Esophagus (tissue), 2 donors: Measurements from ENCODE around the gene EPHB4. TPM values are rescaled to one million over a fixed set of nuclear protein-coding genes. Genes with fewer than 3 reads are reported as not detected.

Source experiments
- H3K27ac ChIP-seq, 2 donors: one replicate each; pipeline ENCODE4 v1.5.1; 2013; ENCODE audit warnings: low read depth in 2 of 2, mild to moderate bottlenecking in 2 of 2, inconsistent platforms in 1 of 2, low read length in 1 of 2, moderate library complexity in 1 of 2
- H3K27me3 ChIP-seq, 2 donors: one replicate each; pipeline ENCODE4 v1.6.1; 2013; ENCODE audit warnings: low read length in 2 of 2, control low read depth in 1 of 2, mild to moderate bottlenecking in 1 of 2; ENCODE audit not compliant: insufficient read depth in 2 of 2, control insufficient read depth in 1 of 2
- H3K36me3 ChIP-seq, 2 donors: one replicate each; pipeline ENCODE4 v1.6.1; 2013; ENCODE audit warnings: low read length in 1 of 2; ENCODE audit not compliant: control insufficient read depth in 2 of 2, insufficient read depth in 2 of 2
- H3K4me1 ChIP-seq, 2 donors: one replicate each; pipeline ENCODE4 v1.6.1; 2013; ENCODE audit warnings: low read length in 1 of 2; ENCODE audit not compliant: control insufficient read depth in 2 of 2, insufficient read depth in 2 of 2
- H3K4me3 ChIP-seq, 2 donors: one replicate each; pipeline ENCODE4 v1.5.1; 2013; ENCODE audit warnings: low read length in 2 of 2, mild to moderate bottlenecking in 2 of 2, low read depth in 1 of 2, moderate library complexity in 1 of 2
- H3K9me3 ChIP-seq, 2 donors: one replicate each; pipeline ENCODE4 v1.6.1; 2013; ENCODE audit warnings: mild to moderate bottlenecking in 2 of 2, low read depth in 1 of 2, low read length in 1 of 2, moderate library complexity in 1 of 2; ENCODE audit not compliant: control insufficient read depth in 2 of 2, insufficient read depth in 1 of 2
- WGBS, 2 donors: extraction: QIAGEN DNeasy Blood & Tissue Kit; methylation state at CpG; one replicate each; pipeline ENCODE4 v1.1.7; 2013; 5-methylcytosine and 5-hydroxymethylcytosine counted together
- polyA plus RNA-seq, 2 donors: library from polyadenylated mRNA; stranded (reverse); fragments of 200-250 nt; gene quantifications; one replicate each; pipeline ENCODE4 v1.2.3, GENCODE V29; 2013
- donor health status: healthy with polysubstance abuse.
- donor health status: Bipolar disorder and iron deficiency.

Gene EPHB4
- polyA plus RNA-seq, result 10 to 100 TPM; 12.8 to 15.7 TPM

GRCh38 chr7:100827330-100828226 lies at the start of gene EPHB4:
Gene EPHB4 (minus strand): TSS chr7:100827523. CDS start chr7:100827030, 493 bp downstream.
- peaks cover 3 to 11% of the 10 kb centered on the region in 2 donors for H3K36me3 ChIP-seq
- peak within 1 kb of the TSS; percentile 74 to 86 for H3K27ac ChIP-seq
- H3K4me1 ChIP-seq, result peaks cover 9 to 11% of the 10 kb centered on the region in 2 donors
- H3K9me3 ChIP-seq, result no peaks in the 10 kb centered on the region
- peak within 1 kb of the TSS; percentile 71 to 72 for H3K4me3 ChIP-seq
- no peaks in the 10 kb centered on the region for H3K27me3 ChIP-seq
- 1% methylated on average over 42 to 80 of the region's 80 CpGs for WGBS, 2 donors

- peak overlapping the region; percentile 98 for H3K27ac ChIP-seq
- no peaks in the 10 kb centered on the region for H3K9me3 ChIP-seq
- no peaks in the 10 kb centered on the region for H3K27me3 ChIP-seq
- H3K4me1 ChIP-seq, result no peaks in the 10 kb centered on the region
- H3K36me3 ChIP-seq, result peaks cover 0 to 20% of the 10 kb centered on the region in 2 donors
- H3K4me3 ChIP-seq, result peak overlapping the region; percentile 87 to 90
- 0 to 1% methylated on average over 37 to 39 of the region's 39 CpGs for WGBS, 2 donors
Observed at GRCh38 chr7:100875356-100875751, 48.0 kb upstream of the EPHB4 start.

- Histone ChIP-seq H3K9me3 (no peaks in the 10 kb centered on the region), H3K27me3 (no peaks in the 10 kb centered on the region), H3K36me3 (peaks cover 0 to 22% of the 10 kb centered on the region in 2 donors), H3K27ac (peak within 1 kb of the TSS; percentile 98 to 99), H3K4me3 (peak within 1 kb of the TSS; percentile 87 to 90), H3K4me1 (no peaks in the 10 kb centered on the region)
- 2% methylated on average over 73 to 79 of the region's 79 CpGs for WGBS, 2 donors
Observed at GRCh38 chr7:100874577-100875355, 47.4 kb upstream of the EPHB4 start, which contains the start of gene SRRT. Gene SRRT (plus strand): TSS chr7:100875103. CDS start chr7:100875591, 488 bp downstream.

- Histone ChIP-seq H3K27ac (peak overlapping the region; percentile 97 to 99), H3K9me3 (no peaks in the 10 kb centered on the region), H3K4me1 (no peaks in the 10 kb centered on the region), H3K4me3 (peak overlapping the region; percentile 87 to 90), H3K36me3 (peaks cover 0 to 21% of the 10 kb centered on the region in 2 donors), H3K27me3 (no peaks in the 10 kb centered on the region)
- 46 to 54% methylated on average over 8 of the region's 8 CpGs for WGBS, 2 donors
Observed at GRCh38 chr7:100874300-100874576, 46.9 kb upstream of the EPHB4 start.

GRCh38 chr7:100873599-100874299 lies 46.4 kb upstream of the EPHB4 start:
- peak overlapping the region in 1 of 2 donors; percentile 90 for H3K4me3 ChIP-seq
- H3K27me3 ChIP-seq, result no peaks in the 10 kb centered on the region
- H3K36me3 ChIP-seq, result peaks cover 0 to 21% of the 10 kb centered on the region in 2 donors
- WGBS, 2 donors, result 85 to 87% methylated on average over 10 of the region's 10 CpGs
- peak overlapping the region; percentile 97 to 99 for H3K27ac ChIP-seq
- H3K9me3 ChIP-seq, result no peaks in the 10 kb centered on the region
- H3K4me1 ChIP-seq, result no peaks in the 10 kb centered on the region

- Histone ChIP-seq H3K4me1 (peaks cover 0 to 8% of the 10 kb centered on the region in 2 donors), H3K27ac (peak overlapping the region; percentile 89 to 96), H3K27me3 (no peaks in the 10 kb centered on the region), H3K9me3 (no peaks in the 10 kb centered on the region), H3K36me3 (peaks cover 0 to 18% of the 10 kb centered on the region in 2 donors), H3K4me3 (peak overlapping the region; percentile 79 to 81)
- WGBS, 2 donors, result 20 to 25% methylated on average over 26 to 27 of the region's 27 CpGs
Observed at GRCh38 chr7:100867776-100868485, 40.6 kb upstream of the EPHB4 start.

- Histone ChIP-seq H3K4me1 (peaks cover 0 to 8% of the 10 kb centered on the region in 2 donors), H3K36me3 (peaks cover 0 to 18% of the 10 kb centered on the region in 2 donors), H3K9me3 (no peaks in the 10 kb centered on the region), H3K27me3 (no peaks in the 10 kb centered on the region), H3K27ac (peak within 1 kb of the TSS; percentile 89 to 96), H3K4me3 (peak within 1 kb of the TSS; percentile 79 to 81)
- WGBS, 2 donors, result 2 to 5% methylated on average over 40 to 42 of the region's 42 CpGs
Observed at GRCh38 chr7:100867040-100867775, 39.9 kb upstream of the EPHB4 start, which contains the start of gene TRIP6. Gene TRIP6 (plus strand): TSS chr7:100867387. CDS start chr7:100867498, 111 bp downstream.

- Histone ChIP-seq H3K27ac (peak overlapping the region; percentile 89 to 96), H3K9me3 (no peaks in the 10 kb centered on the region), H3K4me1 (peaks cover 0 to 8% of the 10 kb centered on the region in 2 donors), H3K36me3 (peaks cover 0 to 18% of the 10 kb centered on the region in 2 donors), H3K4me3 (peak overlapping the region; percentile 79 to 81), H3K27me3 (no peaks in the 10 kb centered on the region)
- WGBS, 2 donors, result 29 to 46% methylated on average over 5 of the region's 5 CpGs
Observed at GRCh38 chr7:100866729-100867039, 39.4 kb upstream of the EPHB4 start.
